Esophagus muscularis mucosa (tissue), 4 donors: ENCODE data around the gene ZNF777.

ENCODE experiments used
- EP300 ChIP-seq: sonication (generic); formaldehyde crosslinking; IDR thresholded peaks from one replicate; pipeline ENCODE4 v1.6.1; 2017; ENCODE audit warnings: antibody characterized with exemption
- POLR2A ChIP-seq: fragments of 450-650 bp; IDR thresholded peaks from one replicate; pipeline ENCODE4 v1.6.1; 2017; ENCODE audit warnings: antibody characterized with exemption, moderate library complexity, mild to moderate bottlenecking, low read depth
- TF ChIP-seq, protein P1 (sequence below), 3 experiments: fragments of 200-600 bp in 2 of 3; fragments of 450-650 bp in 1 of 3; sonication (generic) in 2 of 3; IDR thresholded peaks; one replicate each; pipeline ENCODE4 v1.5.1; 2017 to 2019; ENCODE audit warnings: antibody characterized with exemption in 3 of 3, mild to moderate bottlenecking in 2 of 3, moderate library complexity in 1 of 3

- TF ChIP-seq, protein P1, sequence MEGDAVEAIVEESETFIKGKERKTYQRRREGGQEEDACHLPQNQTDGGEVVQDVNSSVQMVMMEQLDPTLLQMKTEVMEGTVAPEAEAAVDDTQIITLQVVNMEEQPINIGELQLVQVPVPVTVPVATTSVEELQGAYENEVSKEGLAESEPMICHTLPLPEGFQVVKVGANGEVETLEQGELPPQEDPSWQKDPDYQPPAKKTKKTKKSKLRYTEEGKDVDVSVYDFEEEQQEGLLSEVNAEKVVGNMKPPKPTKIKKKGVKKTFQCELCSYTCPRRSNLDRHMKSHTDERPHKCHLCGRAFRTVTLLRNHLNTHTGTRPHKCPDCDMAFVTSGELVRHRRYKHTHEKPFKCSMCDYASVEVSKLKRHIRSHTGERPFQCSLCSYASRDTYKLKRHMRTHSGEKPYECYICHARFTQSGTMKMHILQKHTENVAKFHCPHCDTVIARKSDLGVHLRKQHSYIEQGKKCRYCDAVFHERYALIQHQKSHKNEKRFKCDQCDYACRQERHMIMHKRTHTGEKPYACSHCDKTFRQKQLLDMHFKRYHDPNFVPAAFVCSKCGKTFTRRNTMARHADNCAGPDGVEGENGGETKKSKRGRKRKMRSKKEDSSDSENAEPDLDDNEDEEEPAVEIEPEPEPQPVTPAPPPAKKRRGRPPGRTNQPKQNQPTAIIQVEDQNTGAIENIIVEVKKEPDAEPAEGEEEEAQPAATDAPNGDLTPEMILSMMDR (IDR thresholded peaks at IDR 0.05): no peak
- TF ChIP-seq POLR2A (no peak), EP300 (no peak)
Observed at GRCh38 chr7:149458235-149458634, 2.6 kb downstream of the ZNF777 start.
